Adipocyte (in vitro differentiated cells): ENCODE data around the gene MACROD2.
"Not testable (repeated sequence)": the region's sequence is repeated elsewhere in the genome, so short reads cannot be mapped to it uniquely, and the experiment has no call there.

Experiments
- DNase-seq: peaks from one replicate; pipeline ENCODE4 v3.0.0-alpha.2; 2015; ENCODE audit warnings: low read depth
- H3K27me3 ChIP-seq: replicated peaks from 2 replicates; pipeline ENCODE4 v1.7.0; 2013; ENCODE audit warnings: mild to moderate bottlenecking, low read length, moderate library complexity; ENCODE audit not compliant: control insufficient read depth, insufficient read depth
- H3K36me3 ChIP-seq: 2 replicates; pipeline ENCODE4 v1.7.0; 2013; ENCODE audit warnings: low read length, mild to moderate bottlenecking, moderate library complexity; ENCODE audit not compliant: control insufficient read depth, insufficient read depth, severe bottlenecking
- H3K4me1 ChIP-seq: 2 replicates; pipeline ENCODE4 v1.7.0; 2013; ENCODE audit warnings: mild to moderate bottlenecking, low read length, moderate library complexity; ENCODE audit not compliant: control insufficient read depth, insufficient read depth
- H3K4me3 ChIP-seq: 2 replicates; pipeline ENCODE4 v1.7.0; 2013; ENCODE audit warnings: mild to moderate bottlenecking, low read length, moderate library complexity
- H3K9ac ChIP-seq: 2 replicates; pipeline ENCODE4 v1.7.0; 2013; ENCODE audit warnings: mild to moderate bottlenecking, low read length, moderate library complexity
- H3K9me3 ChIP-seq: 2 replicates; pipeline ENCODE4 v1.7.0; 2013; ENCODE audit warnings: mild to moderate bottlenecking, low read length, moderate library complexity; ENCODE audit not compliant: control insufficient read depth

The MACROD2 gene

DNA sequence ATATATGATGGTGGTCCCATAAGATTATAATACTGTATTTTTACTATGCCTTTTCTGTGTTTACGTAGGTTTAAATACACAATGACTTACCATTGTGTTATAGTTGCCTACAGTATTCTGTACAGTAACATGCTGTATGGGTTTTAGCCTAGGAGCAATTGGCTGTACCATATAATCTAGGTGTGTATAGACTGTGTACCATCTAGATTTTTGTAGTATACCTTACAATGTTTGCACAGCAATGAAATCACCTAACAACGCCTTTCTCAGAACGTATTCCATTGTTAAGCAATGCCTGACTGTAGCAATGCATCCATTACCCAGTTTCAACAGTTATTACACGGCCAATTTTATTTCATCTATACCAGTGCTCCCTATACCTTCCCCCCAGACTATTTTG lies 10.7 kb downstream of the MACROD2 start:
- no peak for DNase-seq
- no peak overlapping the region for H3K4me3 ChIP-seq
- H3K4me1 ChIP-seq, result no peaks in the 10 kb centered on the region
- H3K9me3 ChIP-seq, result no peaks in the 10 kb centered on the region
- no peaks in the 10 kb centered on the region for H3K27me3 ChIP-seq
- no peaks in the 10 kb centered on the region for H3K36me3 ChIP-seq
- H3K9ac ChIP-seq, result no peak overlapping the region

DNA sequence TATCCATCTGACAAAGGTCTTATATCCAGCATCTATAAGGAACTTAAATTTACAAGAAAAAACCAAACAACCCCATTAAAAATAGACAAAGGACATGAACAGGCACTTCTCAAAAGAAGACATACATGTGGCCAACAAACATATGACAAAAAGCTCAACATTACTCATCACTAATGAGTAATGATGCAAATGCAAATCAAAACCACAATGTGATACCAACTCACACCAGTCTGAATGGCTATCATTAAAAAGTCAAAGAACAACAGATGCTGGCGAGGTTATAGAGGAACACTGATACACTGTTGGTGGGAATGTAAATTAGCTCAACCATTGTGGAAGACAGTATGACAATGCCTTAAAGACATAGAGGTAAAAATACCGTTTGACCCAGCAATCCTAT lies 13.9 kb downstream of the MACROD2 start:
- H3K36me3 ChIP-seq, result no peaks in the 10 kb centered on the region
- H3K27me3 ChIP-seq, result no peaks in the 10 kb centered on the region
- peaks cover 7% of the 10 kb centered on the region for H3K9me3 ChIP-seq
- H3K9ac ChIP-seq, result no peak overlapping the region
- no peak for DNase-seq
- H3K4me3 ChIP-seq, result no peak overlapping the region
- H3K4me1 ChIP-seq, result no peaks in the 10 kb centered on the region

DNA sequence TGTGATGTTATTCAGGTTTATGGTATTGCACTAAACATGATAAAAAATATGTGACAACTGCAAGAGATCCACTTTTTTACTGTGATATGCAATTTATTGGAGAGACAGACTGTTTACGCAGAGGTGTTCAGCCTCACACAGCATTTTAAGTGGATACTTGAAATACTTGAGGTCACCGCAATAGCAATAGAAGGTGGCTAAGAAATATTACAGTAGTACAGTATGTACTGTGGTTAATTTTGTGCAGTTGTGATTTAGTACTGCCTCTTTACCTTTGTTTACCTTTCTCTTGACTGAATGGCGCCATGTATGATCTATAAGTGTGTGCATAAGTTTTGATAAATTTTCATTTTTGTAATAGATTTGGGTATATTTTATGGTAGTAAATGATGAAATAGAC lies 17.4 kb downstream of the MACROD2 start:
- no peak overlapping the region for H3K4me3 ChIP-seq

DNA sequence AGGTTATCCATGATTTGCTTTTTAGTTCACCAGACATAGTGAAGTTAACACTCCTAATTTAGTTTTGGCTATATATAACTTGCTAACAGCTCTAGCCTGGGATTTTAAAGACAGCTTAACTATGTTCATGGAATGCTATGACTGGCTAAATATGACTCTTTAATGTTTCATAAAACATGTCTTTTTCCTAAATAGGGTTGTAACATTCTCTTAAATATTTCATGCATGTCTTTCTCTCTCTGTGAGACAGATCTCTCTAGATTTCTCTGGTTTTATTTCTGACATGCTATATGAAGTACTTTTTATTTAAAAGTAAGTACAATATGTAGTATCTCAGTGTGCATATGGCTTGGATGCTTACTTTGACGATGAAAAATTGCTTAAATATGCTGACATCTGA lies 35.7 kb downstream of the MACROD2 start:
- no peak overlapping the region for H3K9ac ChIP-seq
- no peak for DNase-seq
- no peaks in the 10 kb centered on the region for H3K36me3 ChIP-seq
- H3K4me1 ChIP-seq, result no peaks in the 10 kb centered on the region
- no peaks in the 10 kb centered on the region for H3K9me3 ChIP-seq
- no peaks in the 10 kb centered on the region for H3K27me3 ChIP-seq
- H3K4me3 ChIP-seq, result no peak overlapping the region

More for the DNA sequence above, 17.4 kb downstream of the MACROD2 start:
- Histone ChIP-seq H3K9ac (no peak overlapping the region), H3K4me1 (no peaks in the 10 kb centered on the region), H3K36me3 (no peaks in the 10 kb centered on the region), H3K27me3 (no peaks in the 10 kb centered on the region), H3K9me3 (peaks cover 14% of the 10 kb centered on the region)
- DNase-seq, result no peak

DNA sequence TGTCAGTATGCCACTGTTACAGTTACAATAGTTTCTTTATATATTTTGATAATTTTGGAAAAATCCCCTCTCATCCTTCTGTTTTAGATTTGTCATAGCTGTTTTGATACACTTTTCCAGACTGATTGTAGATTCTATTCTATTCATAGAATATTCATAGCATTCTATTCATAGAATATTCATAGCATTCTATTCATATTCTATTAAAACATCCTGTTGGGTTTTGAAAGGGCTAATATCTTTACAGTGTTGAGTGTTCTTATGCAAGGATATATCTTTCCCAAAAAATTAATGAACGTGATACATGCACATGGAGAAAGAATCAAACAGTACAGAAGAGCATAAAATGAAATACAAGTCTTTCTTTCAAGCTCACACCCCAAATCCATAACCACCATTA lies 38.0 kb downstream of the MACROD2 start:
- Histone ChIP-seq H3K9ac (no peak overlapping the region), H3K4me1 (no peaks in the 10 kb centered on the region), H3K36me3 (no peaks in the 10 kb centered on the region), H3K4me3 (no peak overlapping the region), H3K27me3 (no peaks in the 10 kb centered on the region), H3K9me3 (no peaks in the 10 kb centered on the region)
- no peak for DNase-seq

DNA sequence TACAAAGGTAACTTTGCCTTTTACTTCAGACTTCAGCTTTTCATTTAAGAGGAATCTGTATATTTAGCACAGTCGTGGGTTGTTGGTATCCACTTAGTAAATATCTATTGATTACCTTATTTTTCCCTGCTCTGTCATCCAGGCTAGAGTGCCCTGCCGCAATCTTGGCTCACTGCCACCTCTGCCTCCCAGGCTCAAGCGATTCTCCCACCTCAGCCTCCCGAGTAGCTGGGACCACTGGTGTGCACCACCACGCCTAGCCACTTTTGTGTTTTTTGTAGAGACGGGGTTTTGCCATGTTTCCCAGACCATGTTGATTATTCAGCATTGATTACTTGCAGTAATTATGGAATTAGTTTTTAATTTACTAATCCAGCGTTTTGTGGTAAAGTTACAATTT lies 41.3 kb downstream of the MACROD2 start:
- Histone ChIP-seq H3K9ac (no peak overlapping the region), H3K27me3 (no peaks in the 10 kb centered on the region), H3K4me3 (no peak overlapping the region), H3K36me3 (no peaks in the 10 kb centered on the region), H3K4me1 (no peaks in the 10 kb centered on the region), H3K9me3 (no peaks in the 10 kb centered on the region)
- DNase-seq, result no peak

DNA sequence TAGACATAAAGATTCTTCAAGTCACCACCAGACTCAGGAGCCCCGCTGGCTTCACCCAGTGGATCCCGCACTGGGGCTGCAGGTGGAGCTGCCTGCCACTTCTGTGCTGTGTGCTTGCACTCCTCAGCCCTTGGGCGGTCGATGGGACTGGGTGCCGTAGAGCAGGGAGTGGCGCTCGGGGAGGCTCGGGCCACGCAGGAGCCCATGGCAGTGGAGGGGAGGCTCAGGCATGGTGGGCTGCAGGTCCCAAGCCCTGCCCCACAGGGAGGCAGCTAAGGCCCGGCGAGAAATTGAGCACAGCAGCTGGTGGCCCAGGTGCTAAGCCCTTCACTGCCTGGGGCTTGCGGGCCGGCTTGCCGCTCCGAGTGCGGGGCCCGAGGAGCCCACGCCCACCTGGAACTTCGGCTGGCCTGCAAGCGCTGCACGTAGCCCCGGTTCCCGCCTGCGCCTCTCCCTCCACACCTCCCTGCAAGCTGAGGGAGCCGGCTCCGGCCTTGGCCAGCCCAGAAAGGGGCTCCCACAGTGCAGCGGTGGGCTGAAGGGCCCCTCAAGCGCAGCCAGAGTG lies 49.5 kb downstream of the MACROD2 start:
- H3K27me3 ChIP-seq, DNase-seq, H3K9ac ChIP-seq, H3K9me3 ChIP-seq, H3K4me1 ChIP-seq, H3K36me3 ChIP-seq, H3K4me3 ChIP-seq: not testable (repeated sequence)

DNA sequence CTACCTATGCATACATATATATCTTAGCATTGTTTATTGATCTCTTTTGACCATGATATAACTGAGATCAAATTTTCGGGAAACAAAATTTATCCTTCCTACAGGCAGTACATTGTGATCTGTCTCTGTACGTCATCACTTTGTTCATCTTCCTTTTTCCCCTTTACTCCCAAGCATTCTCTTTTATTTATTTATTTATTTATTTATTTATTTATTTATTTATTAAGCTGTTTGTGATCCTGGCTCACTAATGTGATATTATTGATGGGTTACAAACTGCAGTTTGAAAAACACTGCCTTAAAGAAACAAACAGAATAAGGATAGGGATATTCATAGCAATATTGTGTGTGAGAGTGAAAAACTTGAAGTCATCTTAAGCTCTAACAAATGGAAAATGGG lies 51.2 kb downstream of the MACROD2 start:
- no peak for DNase-seq
- no peaks in the 10 kb centered on the region for H3K27me3 ChIP-seq
- H3K4me3 ChIP-seq, result no peak overlapping the region
- no peaks in the 10 kb centered on the region for H3K9me3 ChIP-seq
- no peaks in the 10 kb centered on the region for H3K36me3 ChIP-seq
- H3K4me1 ChIP-seq, result no peaks in the 10 kb centered on the region
- H3K9ac ChIP-seq, result no peak overlapping the region

DNA sequence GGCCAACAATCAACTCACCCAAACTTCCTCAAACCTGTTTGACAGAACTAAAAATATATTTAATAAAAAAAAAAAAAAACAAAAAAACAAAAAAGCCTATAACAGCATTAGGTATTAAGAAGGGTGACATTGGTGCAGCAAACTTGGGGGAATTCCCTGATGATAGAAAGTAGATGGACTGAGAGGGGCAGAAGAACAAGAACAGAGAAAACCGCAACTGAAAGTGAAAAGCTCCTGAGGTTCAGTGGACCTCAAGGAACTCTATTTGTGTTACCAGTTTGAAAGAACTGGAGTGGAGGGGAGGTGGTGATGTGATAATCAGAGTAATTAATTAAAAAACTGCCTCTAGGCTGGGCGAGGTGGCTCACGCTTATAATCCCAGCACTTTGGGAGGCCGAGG lies 53.8 kb downstream of the MACROD2 start:
- H3K9me3 ChIP-seq, result no peaks in the 10 kb centered on the region
- no peaks in the 10 kb centered on the region for H3K27me3 ChIP-seq
- H3K36me3 ChIP-seq, result no peaks in the 10 kb centered on the region
- H3K9ac ChIP-seq, result no peak overlapping the region
- no peak overlapping the region for H3K4me3 ChIP-seq
- H3K4me1 ChIP-seq, result no peaks in the 10 kb centered on the region
- DNase-seq, result no peak

DNA sequence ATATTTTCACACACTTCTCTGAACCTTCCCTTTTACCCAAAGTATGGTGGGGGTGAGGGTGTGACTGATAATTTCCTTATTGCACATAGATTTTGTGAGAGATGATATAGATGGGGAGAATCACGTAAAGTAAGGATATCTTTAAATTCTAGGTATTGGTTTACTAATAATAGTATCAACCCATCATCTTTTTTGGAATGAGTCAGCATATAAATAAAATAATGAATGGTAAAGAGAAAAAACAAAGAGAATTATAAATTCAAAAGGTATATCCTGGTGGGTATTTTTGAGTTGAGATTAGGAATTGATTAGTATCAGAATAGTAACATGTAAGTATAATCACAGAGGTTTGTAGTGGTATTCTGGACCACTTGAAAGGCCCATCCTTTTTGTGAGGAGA lies 56.1 kb downstream of the MACROD2 start:
- no peaks in the 10 kb centered on the region for H3K27me3 ChIP-seq
- H3K9ac ChIP-seq, result no peak overlapping the region
- H3K4me3 ChIP-seq, result no peak overlapping the region
- no peaks in the 10 kb centered on the region for H3K36me3 ChIP-seq
- DNase-seq, result no peak
- H3K9me3 ChIP-seq, result no peaks in the 10 kb centered on the region
- H3K4me1 ChIP-seq, result peaks cover 3% of the 10 kb centered on the region

DNA sequence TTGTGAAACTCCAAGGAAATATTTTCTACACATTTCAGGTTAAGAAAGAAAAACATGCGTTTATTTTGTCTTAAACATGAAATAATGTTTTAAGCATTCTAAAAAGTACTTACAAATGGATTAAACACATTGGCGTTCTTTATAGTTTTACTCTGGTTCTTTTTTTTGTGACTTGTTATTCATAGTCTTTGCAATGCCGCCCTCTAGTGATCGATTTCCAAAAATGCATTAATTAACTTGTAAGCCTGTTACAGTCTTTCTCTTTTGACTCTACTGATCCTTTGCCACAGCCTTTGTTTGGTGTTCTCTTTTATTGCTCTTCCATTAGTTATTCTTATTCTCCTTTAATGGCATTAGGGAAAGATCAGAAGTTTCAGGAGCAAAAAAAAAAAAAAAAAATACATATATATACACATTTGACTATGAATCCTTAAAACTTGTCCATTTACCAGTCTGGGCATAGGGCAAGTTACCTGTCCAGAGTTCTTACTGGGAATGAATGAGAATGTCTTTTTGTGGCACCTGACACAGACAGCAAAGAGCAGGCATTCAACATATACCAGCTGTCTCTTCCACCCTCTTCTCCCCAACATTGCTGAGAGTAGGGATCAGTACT lies 59.9 kb downstream of the MACROD2 start:
- Histone ChIP-seq H3K9me3 (no peaks in the 10 kb centered on the region), H3K4me3 (no peak overlapping the region), H3K27me3 (no peaks in the 10 kb centered on the region), H3K4me1 (peaks cover 3% of the 10 kb centered on the region), H3K9ac (peak overlapping the region; percentile 21), H3K36me3 (no peaks in the 10 kb centered on the region)
- DNase-seq, result peak; percentile 87

DNA sequence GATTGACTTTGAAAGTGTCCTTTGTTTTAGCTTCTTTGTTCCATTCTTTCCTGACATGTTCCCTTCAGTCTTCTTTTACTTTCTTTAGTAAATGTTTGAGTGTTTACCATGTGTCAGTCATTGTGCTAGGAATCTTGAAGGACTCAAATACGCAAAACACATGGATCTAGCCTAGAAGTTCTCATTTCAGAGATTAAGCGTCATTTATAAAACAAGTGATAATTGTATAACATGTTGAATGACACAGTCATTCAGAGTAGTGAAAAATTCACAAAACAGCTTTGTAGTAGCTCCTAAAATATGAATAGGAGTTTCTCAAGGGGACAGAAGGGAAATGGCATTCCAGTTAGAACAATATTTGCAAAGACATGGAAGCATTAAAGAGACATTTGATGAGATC lies 66.9 kb downstream of the MACROD2 start:
- DNase-seq, result no peak
- Histone ChIP-seq H3K36me3 (no peaks in the 10 kb centered on the region), H3K9me3 (no peaks in the 10 kb centered on the region), H3K9ac (no peak overlapping the region), H3K27me3 (no peaks in the 10 kb centered on the region), H3K4me1 (no peaks in the 10 kb centered on the region), H3K4me3 (no peak overlapping the region)
